ENCODE data around the gene MYMX.

GRCh38 chr6:44167567-44167966 is 49.2 kb upstream of the MYMX start:
- no peak for TF ChIP-seq CTCF (IDR thresholded peaks at IDR 0.05)
- no peak for TF ChIP-seq POLR2A (IDR thresholded peaks at IDR 0.05)
- TF ChIP-seq POLR2AphosphoS5 (IDR thresholded peaks at IDR 0.05): no peak
